Fibroblast of pulmonary artery (primary cell): Measurements from ENCODE around the gene TMEM170B.

Experiments
- DNase-seq: peaks from one replicate; pipeline ENCODE4 v3.0.0-alpha.2; 2010; ENCODE audit warnings: low read depth
- H3K4me3 ChIP-seq: replicated peaks from 2 replicates; pipeline ENCODE4 v1.5.1; 2011; ENCODE audit warnings: low read depth, mild to moderate bottlenecking, control low read depth, low read length, moderate library complexity
- CTCF ChIP-seq: IDR thresholded peaks from 2 replicates; pipeline ENCODE4 v1.5.1; 2011; ENCODE audit warnings: mild to moderate bottlenecking, control low read depth, low read length, inconsistent platforms; ENCODE audit errors: missing control alignments

Gene TMEM170B

GRCh38 chr6:11615214-11615602, 77.7 kb downstream of the TMEM170B start:
- H3K4me3 ChIP-seq, result no peak overlapping the region
- no peak for DNase-seq
- TF ChIP-seq CTCF, result no peak

- peak; percentile 62 for DNase-seq
- no peak overlapping the region for H3K4me3 ChIP-seq
- no peak for TF ChIP-seq CTCF
Measured at GRCh38 chr6:11616200-11616611, 78.7 kb downstream of the TMEM170B start.

GRCh38 chr6:11618533-11618932, 81.0 kb downstream of the TMEM170B start:
- peak; percentile 24 for TF ChIP-seq CTCF
- DNase-seq, result peak; percentile 39
- no peak overlapping the region for H3K4me3 ChIP-seq

- TF ChIP-seq CTCF, result no peak
- no peak overlapping the region for H3K4me3 ChIP-seq
- no peak for DNase-seq
Measured at GRCh38 chr6:11621119-11621518, 83.6 kb downstream of the TMEM170B start.

- peak; percentile 47 for DNase-seq
- no peak overlapping the region for H3K4me3 ChIP-seq
- no peak for TF ChIP-seq CTCF
Measured at GRCh38 chr6:11622156-11622555, 84.6 kb downstream of the TMEM170B start.

GRCh38 chr6:11623272-11623671, 85.7 kb downstream of the TMEM170B start:
- TF ChIP-seq CTCF, result no peak
- no peak for DNase-seq
- no peak overlapping the region for H3K4me3 ChIP-seq

- no peak for DNase-seq
- no peak for TF ChIP-seq CTCF
- H3K4me3 ChIP-seq, result no peak overlapping the region
Measured at GRCh38 chr6:11625302-11625701, 87.8 kb downstream of the TMEM170B start.
